C4-2B (cell line): ENCODE results near the gene NT5DC3.

Source experiments
- H3K27ac ChIP-seq: fragments of 450-650 bp; 2 replicates; pipeline ENCODE4 v1.5.1; 2017
- CTCF ChIP-seq: fragments of 450-650 bp; conservative IDR thresholded peaks from 2 replicates; pipeline ENCODE4 v1.5.1; 2017; ENCODE audit warnings: mild to moderate bottlenecking
- ZFX ChIP-seq: fragments of 450-650 bp; IDR thresholded peaks from 2 replicates; pipeline ENCODE4 v1.6.1; 2017

The NT5DC3 gene

GRCh38 chr12:103854372-103854973 lies 13.4 kb upstream of the NT5DC3 start:
- TF ChIP-seq CTCF (no peak), ZFX (no peak)

GRCh38 chr12:103852498-103852997 lies 11.5 kb upstream of the NT5DC3 start:
- H3K27ac ChIP-seq = peak overlapping the region; percentile 31; the same call in 1 of the 2 replicates

More at GRCh38 chr12:103854372-103854973, 13.4 kb upstream of the NT5DC3 start:
- H3K27ac ChIP-seq = no peak overlapping the region

GRCh38 chr12:103851127-103851526 lies 10.1 kb upstream of the NT5DC3 start:
- TF ChIP-seq CTCF = no peak
- no peak overlapping the region for H3K27ac ChIP-seq

More at GRCh38 chr12:103852498-103852997, 11.5 kb upstream of the NT5DC3 start:
- TF ChIP-seq ZFX (no peak), CTCF (no peak)

GRCh38 chr12:103850429-103850828 lies 9.4 kb upstream of the NT5DC3 start:
- no peak for TF ChIP-seq CTCF
- TF ChIP-seq ZFX = no peak
- no peak overlapping the region for H3K27ac ChIP-seq

GRCh38 chr12:103848917-103849491 lies 8.0 kb upstream of the NT5DC3 start:
- no peak for TF ChIP-seq ZFX
- no peak for TF ChIP-seq CTCF
- H3K27ac ChIP-seq = peak overlapping the region; percentile 55; the same call in 1 of the 2 replicates

GRCh38 chr12:103848143-103848542 lies 7.1 kb upstream of the NT5DC3 start:
- TF ChIP-seq CTCF (no peak), ZFX (no peak)
- no peak overlapping the region for H3K27ac ChIP-seq

GRCh38 chr12:103846415-103846814 lies 5.4 kb upstream of the NT5DC3 start:
- TF ChIP-seq CTCF (no peak), ZFX (no peak)
- no peak overlapping the region for H3K27ac ChIP-seq
